Panc1 (cell line): Measurements from ENCODE around the gene BTBD9. TPM values are rescaled to one million over a fixed set of nuclear protein-coding genes. Genes with fewer than 3 reads are reported as not detected.

Source experiments
- ATAC-seq: fragments of 200-7000 bp; cut with Tn5 transposase; 2 replicates; pipeline ENCODE4 v1.9.1; 2020; ENCODE audit warnings: mild to moderate bottlenecking, moderate library complexity
- BruUV-seq: library from RNA; stranded (reverse); fragments of 400-500 nt; replicated peaks from 2 replicates; lab custom pipeline; 2021; lab: Mats Ljungman, UMichigan
- CTCF ChIA-PET: fragments of 300-600 bp; sonication (Branson Sonifier 250); formaldehyde crosslinking; loops from one replicate; lab custom pipeline; 2022; ENCODE audit warnings: antibody characterized with exemption; lab: Charles Lee
- POLR2A ChIA-PET: fragments of 300-600 bp; sonication (Branson Sonifier 250); formaldehyde crosslinking; loops from one replicate; lab custom pipeline; 2022; ENCODE audit warnings: antibody characterized with exemption; lab: Charles Lee
- DNase-seq: peaks from one replicate; pipeline ENCODE4 v3.0.0-alpha.2; 2010; ENCODE audit warnings: low read depth, low spot score
- H3K27ac ChIP-seq: 2 replicates; pipeline ENCODE4 v1.5.1; 2011; ENCODE audit warnings: mild to moderate bottlenecking, low read length, inconsistent platforms
- H3K27me3 ChIP-seq: fragments of 200-500 bp; sonication (Bioruptor generic); 2 replicates; pipeline ENCODE4 v1.6.0; 2014; ENCODE audit warnings: low read length, inconsistent platforms; ENCODE audit not compliant: control insufficient read depth, insufficient read depth
- H3K36me3 ChIP-seq: fragments of 200-500 bp; sonication (Bioruptor generic); 2 replicates; pipeline ENCODE4 v1.5.1; 2014; ENCODE audit warnings: inconsistent platforms, mild to moderate bottlenecking, low read length, moderate library complexity; ENCODE audit not compliant: control insufficient read depth, insufficient read depth
- H3K4me1 ChIP-seq: 2 replicates; pipeline ENCODE4 v1.5.1; 2011; ENCODE audit warnings: inconsistent platforms, mild to moderate bottlenecking, low read length, moderate library complexity; ENCODE audit not compliant: control insufficient read depth, insufficient read depth
- H3K4me3 ChIP-seq, 2 experiments: 2 replicates each; pipeline ENCODE4 v1.5.1; 2011 to 2012; ENCODE audit warnings: low read depth in 2 of 2, low read length in 2 of 2, mild to moderate bottlenecking in 2 of 2, inconsistent platforms in 1 of 2, moderate library complexity in 1 of 2
- H3K9me3 ChIP-seq: fragments of 200-500 bp; sonication (Bioruptor generic); 2 replicates; pipeline ENCODE4 v1.5.1; 2014; ENCODE audit warnings: low read depth, mild to moderate bottlenecking, inconsistent platforms, low read length, moderate library complexity; ENCODE audit not compliant: control insufficient read depth, insufficient read depth
- POLR2AphosphoS5 ChIP-seq: IDR thresholded peaks from 2 replicates; pipeline ENCODE4 v1.6.1; 2012; ENCODE audit warnings: mild to moderate bottlenecking, low read depth, low read length, moderate library complexity
- SIN3A ChIP-seq: IDR thresholded peaks from 2 replicates; pipeline ENCODE4 v1.6.1; 2012; ENCODE audit warnings: low read depth, mild to moderate bottlenecking, low read length, moderate library complexity, borderline replicate concordance; ENCODE audit not compliant: insufficient read depth
- TCF7L2 ChIP-seq: IDR thresholded peaks from 2 replicates; pipeline ENCODE4 v1.6.1; 2011; ENCODE audit warnings: mild to moderate bottlenecking, low read depth, low read length, inconsistent platforms
- in situ Hi-C: cut with HindIII; loops from 2 replicates; pipeline ENCODE4 v1.10.0; 2016; ENCODE audit warnings: low sequenced_read_pairs, low pct_unique_long_range_greater_than_20kb
- intact Hi-C: fragments of 100-400 bp; cut with micrococcal nuclease; formaldehyde crosslinking; loops from one replicate; pipeline ENCODE4 v1.10.0; 2022; ENCODE audit not compliant: unreplicated experiment
- total RNA-seq: library from RNA; stranded (reverse); gene quantifications from one replicate; pipeline ENCODE4 v1.2.1, GENCODE V29; 2021; ENCODE audit not compliant: unreplicated experiment
- TF ChIP-seq, protein P1 (sequence below): fragments of 450-650 bp; IDR thresholded peaks from 2 replicates; pipeline ENCODE4 v1.5.1; 2017; ENCODE audit warnings: mild to moderate bottlenecking
- TF ChIP-seq, protein P2 (sequence below), 2 experiments: IDR thresholded peaks; 2 replicates each; pipeline ENCODE4 v1.6.1; 2011 to 2012; ENCODE audit warnings: low read depth in 2 of 2, control low read depth in 1 of 2, low read length in 1 of 2, mild to moderate bottlenecking in 1 of 2, moderate library complexity in 1 of 2; ENCODE audit not compliant: insufficient read depth in 1 of 2

BTBD9 gene
- total RNA-seq, 1 experiment from 2014 or later, result 12.8 TPM

DNA sequence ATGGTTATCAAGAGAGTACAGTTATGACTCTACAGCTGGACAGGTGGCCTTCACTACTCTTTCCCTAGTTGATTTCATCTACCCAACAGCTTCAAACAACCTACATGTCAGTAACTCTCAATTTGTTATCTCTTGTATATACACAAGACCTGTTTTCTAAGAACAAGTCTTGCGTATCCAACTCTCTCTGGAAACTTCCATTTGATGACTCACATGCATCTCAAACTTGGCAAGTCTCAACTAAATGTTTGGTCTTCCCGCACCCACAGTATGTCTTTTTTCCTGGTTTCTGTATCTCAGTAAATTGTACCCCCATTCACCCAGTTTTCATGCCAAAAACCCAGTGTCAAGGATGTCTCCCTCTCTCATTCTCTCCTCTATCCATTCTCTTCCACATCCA, 97.7 kb downstream of the BTBD9 start:
- no peaks in the 10 kb centered on the region for H3K4me1 ChIP-seq
- in situ Hi-C loops (no loop called here), intact Hi-C loops (no loop called here)
- POLR2A ChIA-PET, result no interaction called here
- no peaks in the 10 kb centered on the region for H3K36me3 ChIP-seq
- CTCF ChIA-PET, result no interaction called here
- no peak overlapping the region for H3K27ac ChIP-seq
- no peaks in the 10 kb centered on the region for H3K9me3 ChIP-seq
- no peak for TF ChIP-seq TCF7L2
- TF ChIP-seq, protein P1, sequence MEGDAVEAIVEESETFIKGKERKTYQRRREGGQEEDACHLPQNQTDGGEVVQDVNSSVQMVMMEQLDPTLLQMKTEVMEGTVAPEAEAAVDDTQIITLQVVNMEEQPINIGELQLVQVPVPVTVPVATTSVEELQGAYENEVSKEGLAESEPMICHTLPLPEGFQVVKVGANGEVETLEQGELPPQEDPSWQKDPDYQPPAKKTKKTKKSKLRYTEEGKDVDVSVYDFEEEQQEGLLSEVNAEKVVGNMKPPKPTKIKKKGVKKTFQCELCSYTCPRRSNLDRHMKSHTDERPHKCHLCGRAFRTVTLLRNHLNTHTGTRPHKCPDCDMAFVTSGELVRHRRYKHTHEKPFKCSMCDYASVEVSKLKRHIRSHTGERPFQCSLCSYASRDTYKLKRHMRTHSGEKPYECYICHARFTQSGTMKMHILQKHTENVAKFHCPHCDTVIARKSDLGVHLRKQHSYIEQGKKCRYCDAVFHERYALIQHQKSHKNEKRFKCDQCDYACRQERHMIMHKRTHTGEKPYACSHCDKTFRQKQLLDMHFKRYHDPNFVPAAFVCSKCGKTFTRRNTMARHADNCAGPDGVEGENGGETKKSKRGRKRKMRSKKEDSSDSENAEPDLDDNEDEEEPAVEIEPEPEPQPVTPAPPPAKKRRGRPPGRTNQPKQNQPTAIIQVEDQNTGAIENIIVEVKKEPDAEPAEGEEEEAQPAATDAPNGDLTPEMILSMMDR, result no peak
- TF ChIP-seq POLR2AphosphoS5, result no peak
- no peak for TF ChIP-seq SIN3A
- no TSS peak for BruUV-seq
- H3K4me3 ChIP-seq, result no peak overlapping the region
- DNase-seq, result no peak
- no peak for ATAC-seq
- no peaks in the 10 kb centered on the region for H3K27me3 ChIP-seq

DNA sequence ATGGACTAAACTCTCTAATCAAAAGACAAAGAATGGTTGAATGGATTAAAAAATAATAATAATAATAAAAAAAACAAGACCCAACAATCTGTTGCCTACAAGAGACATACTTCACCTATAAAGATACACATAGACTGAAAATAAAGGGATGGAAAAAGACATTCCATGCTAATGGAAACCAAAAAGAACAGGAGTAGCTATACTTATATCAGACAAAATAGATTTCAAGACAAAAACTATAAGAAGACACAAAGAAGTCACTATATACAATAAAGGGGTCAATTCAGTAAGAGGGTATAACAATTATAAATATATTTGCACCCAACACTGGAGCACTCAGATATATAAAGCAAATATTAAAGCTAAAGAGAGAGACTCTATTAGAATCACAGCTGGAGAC, 106.7 kb downstream of the BTBD9 start:
- H3K27ac ChIP-seq, result no peak overlapping the region
- H3K4me1 ChIP-seq, result no peaks in the 10 kb centered on the region
- ChIA-PET POLR2A (no interaction called here), CTCF (no interaction called here)
- TF ChIP-seq, protein P2, sequence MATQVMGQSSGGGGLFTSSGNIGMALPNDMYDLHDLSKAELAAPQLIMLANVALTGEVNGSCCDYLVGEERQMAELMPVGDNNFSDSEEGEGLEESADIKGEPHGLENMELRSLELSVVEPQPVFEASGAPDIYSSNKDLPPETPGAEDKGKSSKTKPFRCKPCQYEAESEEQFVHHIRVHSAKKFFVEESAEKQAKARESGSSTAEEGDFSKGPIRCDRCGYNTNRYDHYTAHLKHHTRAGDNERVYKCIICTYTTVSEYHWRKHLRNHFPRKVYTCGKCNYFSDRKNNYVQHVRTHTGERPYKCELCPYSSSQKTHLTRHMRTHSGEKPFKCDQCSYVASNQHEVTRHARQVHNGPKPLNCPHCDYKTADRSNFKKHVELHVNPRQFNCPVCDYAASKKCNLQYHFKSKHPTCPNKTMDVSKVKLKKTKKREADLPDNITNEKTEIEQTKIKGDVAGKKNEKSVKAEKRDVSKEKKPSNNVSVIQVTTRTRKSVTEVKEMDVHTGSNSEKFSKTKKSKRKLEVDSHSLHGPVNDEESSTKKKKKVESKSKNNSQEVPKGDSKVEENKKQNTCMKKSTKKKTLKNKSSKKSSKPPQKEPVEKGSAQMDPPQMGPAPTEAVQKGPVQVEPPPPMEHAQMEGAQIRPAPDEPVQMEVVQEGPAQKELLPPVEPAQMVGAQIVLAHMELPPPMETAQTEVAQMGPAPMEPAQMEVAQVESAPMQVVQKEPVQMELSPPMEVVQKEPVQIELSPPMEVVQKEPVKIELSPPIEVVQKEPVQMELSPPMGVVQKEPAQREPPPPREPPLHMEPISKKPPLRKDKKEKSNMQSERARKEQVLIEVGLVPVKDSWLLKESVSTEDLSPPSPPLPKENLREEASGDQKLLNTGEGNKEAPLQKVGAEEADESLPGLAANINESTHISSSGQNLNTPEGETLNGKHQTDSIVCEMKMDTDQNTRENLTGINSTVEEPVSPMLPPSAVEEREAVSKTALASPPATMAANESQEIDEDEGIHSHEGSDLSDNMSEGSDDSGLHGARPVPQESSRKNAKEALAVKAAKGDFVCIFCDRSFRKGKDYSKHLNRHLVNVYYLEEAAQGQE (IDR thresholded peaks at IDR 0.05; ENCODE audit: insufficient read depth in 1 of 2, low read depth in 2 of 2, low read length in 1 of 2), result no peak
- TF ChIP-seq SIN3A (no peak), TCF7L2 (no peak), POLR2AphosphoS5 (no peak)
- TF ChIP-seq, protein P1, result no peak
- DNase-seq (no peak), ATAC-seq (no peak)
- H3K36me3 ChIP-seq, result no peaks in the 10 kb centered on the region
- H3K4me3 ChIP-seq, result no peak overlapping the region
- in situ Hi-C loops (no loop called here), intact Hi-C loops (no loop called here)
- BruUV-seq, result no TSS peak
- H3K27me3 ChIP-seq, result no peaks in the 10 kb centered on the region
- H3K9me3 ChIP-seq, result no peaks in the 10 kb centered on the region
